ENCODE data around the gene MC1R.

DNA sequence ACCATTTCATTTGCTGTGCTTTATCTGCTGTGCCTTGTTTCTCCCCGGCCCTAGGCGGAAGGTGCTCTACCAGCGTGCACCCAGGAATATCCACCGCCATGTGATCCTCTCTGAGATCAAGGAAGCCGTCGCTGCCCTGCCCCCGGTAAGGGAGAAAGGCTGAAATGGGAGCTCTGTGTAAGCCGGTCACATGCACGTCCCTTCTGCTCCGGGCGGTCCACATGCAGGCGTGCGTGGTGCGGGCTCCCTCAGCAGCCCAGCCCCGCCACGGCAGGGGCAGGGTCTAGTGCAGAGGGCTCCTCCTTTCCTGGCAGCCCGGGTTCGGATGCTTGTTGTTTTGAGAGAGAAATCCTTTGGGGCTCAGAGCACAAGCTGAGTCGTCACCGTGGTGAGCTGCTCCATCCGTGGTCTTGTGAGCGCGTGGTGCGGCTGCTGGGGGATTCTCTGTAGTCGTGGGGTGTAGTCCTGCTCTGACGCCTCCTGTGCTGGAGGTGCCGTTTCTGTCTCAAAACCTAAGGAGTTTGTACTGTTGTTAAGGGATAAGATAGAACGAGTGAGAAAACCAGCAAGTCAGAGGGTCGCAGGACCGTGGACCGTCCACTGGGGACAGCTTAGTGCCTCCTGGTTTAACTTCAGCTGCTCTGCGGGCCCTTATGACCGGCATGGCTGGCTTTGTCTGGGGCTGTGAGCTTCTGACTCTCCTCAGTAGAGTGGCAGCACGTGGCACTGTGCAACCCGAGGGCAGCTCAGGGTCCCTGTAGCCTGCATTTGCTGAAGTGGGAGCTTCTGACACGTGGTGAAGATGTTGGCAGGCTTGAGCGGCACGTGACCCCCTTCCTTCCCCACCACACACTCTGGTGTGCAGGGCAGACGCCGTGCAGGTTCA is 12.3 kb upstream of the MC1R start:
- TF ChIP-seq, protein P1, sequence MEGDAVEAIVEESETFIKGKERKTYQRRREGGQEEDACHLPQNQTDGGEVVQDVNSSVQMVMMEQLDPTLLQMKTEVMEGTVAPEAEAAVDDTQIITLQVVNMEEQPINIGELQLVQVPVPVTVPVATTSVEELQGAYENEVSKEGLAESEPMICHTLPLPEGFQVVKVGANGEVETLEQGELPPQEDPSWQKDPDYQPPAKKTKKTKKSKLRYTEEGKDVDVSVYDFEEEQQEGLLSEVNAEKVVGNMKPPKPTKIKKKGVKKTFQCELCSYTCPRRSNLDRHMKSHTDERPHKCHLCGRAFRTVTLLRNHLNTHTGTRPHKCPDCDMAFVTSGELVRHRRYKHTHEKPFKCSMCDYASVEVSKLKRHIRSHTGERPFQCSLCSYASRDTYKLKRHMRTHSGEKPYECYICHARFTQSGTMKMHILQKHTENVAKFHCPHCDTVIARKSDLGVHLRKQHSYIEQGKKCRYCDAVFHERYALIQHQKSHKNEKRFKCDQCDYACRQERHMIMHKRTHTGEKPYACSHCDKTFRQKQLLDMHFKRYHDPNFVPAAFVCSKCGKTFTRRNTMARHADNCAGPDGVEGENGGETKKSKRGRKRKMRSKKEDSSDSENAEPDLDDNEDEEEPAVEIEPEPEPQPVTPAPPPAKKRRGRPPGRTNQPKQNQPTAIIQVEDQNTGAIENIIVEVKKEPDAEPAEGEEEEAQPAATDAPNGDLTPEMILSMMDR (IDR thresholded peaks at IDR 0.05) = no peak
- no peak for TF ChIP-seq ZFX (IDR thresholded peaks at IDR 0.05; ENCODE audit: borderline replicate concordance)
